HEK293 (cell line): ENCODE measurements around the gene ADH1C.

Experiments
- CTCF ChIP-seq: fragments of 450-650 bp; formaldehyde crosslinking; IDR thresholded peaks from 2 replicates; pipeline ENCODE4 v1.5.1; 2016; ENCODE audit warnings: missing biosample characterization, missing genetic modification characterization
- GLIS1 ChIP-seq: fragments of 450-650 bp; formaldehyde crosslinking; IDR thresholded peaks from 2 replicates; pipeline ENCODE4 v1.5.1; 2016; ENCODE audit warnings: missing biosample characterization, missing genetic modification characterization
- PBX3 ChIP-seq: sonication (generic); formaldehyde crosslinking; IDR thresholded peaks from 2 replicates; pipeline ENCODE4 v1.8.1; 2022; ENCODE audit warnings: mild to moderate bottlenecking, moderate library complexity, missing genetic modification reagents
- ZNF280D ChIP-seq: fragments of 450-650 bp; formaldehyde crosslinking; IDR thresholded peaks from 2 replicates; pipeline ENCODE4 v1.5.1; 2016; ENCODE audit warnings: missing biosample characterization, missing genetic modification characterization

GRCh38 chr4:99366491-99366890 lies 13.9 kb upstream of the ADH1C start:
- TF ChIP-seq CTCF (tag by site-specific recombination) (no peak), PBX3 (CRISPR knock-in tag) (no peak), GLIS1 (tag by site-specific recombination) (no peak), ZNF280D (tag by site-specific recombination) (no peak)
